ENCODE results near the gene FAM184B.

The FAM184B gene

DNA sequence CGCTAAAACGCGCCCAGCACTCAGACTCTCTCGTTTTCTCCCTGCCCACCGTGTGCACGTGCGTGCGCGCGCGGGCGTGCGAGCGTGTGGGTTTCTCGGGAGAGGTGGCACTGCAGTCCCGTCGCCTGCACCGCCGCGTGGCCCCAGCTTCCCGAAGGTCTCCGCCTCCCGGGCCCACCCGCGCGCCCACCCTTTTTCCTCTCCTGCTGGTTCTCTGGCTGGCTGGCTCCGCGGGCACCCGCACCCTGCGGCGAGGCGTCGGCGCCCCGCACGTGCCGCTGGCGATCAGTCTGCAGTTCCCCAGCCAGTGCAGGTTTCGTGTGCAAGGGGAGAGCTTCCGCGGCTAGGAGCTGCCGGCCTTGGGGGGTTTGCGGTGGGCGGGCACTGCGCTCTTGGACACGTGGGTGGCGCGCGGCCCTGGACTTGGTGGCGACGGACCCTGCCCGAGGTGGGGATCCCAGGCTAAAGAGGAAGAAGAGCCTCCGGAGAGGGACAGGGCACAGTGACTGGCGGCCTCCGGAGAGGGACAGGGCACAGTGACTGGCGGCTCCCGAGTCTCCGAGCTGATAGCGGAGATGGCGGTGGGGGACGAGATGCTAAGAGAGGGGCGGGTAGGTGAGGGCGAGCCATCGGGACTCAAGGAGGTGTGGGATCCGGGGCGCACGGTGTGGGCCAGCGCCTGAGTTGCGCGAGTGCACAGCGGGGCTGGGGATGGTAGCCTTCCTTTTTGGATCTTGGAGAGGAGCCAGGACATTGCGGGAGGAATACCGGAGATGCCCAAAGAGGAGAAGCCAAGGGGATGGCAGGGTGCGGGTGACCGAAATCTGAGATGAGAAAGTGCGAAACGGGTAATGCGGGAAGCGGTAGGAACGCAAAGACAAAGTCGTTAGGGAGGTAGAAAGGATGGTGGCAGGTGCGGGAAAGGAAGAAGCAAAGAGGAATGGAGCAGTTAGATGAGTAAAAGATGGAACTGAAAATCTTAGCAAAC lies at the start of gene FAM184B:
TSS of gene FAM184B (minus strand) at position 322 of the 988 bp plus-strand sequence. CDS start 322 bp downstream, outside the sequence.
- DNase-seq (ENCODE audit: low read depth): no peak

DNA sequence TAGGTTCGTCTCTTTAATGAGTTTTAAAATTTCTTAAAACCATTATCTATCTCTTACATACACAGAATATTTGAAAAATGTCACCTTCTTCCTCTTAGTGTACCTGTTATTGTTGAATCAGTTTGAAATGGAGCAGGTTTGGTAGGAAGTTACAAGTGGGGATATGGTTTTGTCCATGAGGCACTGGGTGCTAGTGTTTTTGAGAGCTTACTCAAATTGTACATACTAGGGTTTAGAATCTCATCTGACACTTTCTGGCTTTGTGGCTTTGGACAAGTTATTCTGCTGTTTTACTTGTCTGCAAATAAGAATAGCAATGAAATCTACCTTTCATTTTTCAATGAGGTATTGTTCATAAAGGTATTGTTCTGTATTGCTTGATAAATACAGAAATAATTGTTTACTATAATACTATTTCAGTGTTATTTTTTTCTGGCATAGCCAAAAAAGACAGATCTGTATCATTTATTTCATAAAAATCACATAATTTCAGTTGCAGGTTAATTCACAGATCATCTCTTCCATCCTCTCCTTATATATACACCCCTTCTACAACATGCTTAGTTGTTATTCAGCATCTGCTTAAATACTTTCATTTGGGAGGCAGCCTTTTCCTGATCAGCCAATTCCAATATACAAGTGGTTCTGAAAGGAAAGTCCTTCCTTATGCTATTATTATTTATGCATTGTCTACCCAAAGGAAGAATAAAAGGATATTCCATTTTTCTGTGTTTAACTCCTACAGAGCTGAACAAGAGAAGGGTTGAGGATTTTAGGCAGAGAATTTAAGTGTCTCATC lies 42.6 kb upstream of the FAM184B start:
- no peak for DNase-seq (ENCODE audit: low read depth)

DNA sequence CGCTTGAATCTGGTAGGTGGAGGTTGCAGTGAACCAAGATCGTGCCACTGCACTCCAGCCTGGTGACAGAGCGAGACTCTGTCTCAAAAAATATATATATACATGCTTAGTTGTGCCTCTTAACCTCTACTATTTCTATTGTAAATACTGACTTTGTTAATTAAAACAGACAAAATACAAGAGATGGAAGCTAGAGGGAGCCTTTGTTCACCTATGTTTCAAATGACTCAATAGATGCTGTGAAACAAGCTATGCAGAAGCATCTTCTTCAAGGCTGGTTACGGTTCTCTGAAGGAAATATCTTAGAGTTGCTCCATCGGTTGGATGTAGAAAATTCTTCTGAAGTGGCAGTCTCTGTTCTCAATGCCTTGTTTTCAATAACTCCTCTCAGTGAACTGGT lies 35.6 kb upstream of the FAM184B start:
- DNase-seq (ENCODE audit: low read depth): no peak

DNA sequence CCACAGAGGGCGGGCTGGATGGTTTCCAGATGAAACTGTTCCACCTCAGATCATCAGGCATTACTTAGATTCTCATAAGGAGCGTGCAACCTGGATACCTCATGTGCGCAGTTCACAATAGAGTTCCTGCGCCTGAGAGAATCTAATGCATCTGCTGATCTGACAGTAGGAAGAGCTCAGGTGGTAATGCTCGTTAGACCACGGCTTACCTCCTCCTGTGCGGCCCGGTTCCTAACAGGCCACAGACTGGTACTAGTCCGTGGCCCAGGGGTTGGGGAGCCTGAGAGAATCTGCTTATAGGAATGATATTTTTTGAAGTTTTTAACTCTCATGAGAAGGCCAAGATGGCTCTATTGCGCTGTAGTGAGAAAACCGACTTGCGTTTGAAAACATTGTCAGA lies 34.7 kb upstream of the FAM184B start:
- DNase-seq (ENCODE audit: low read depth): no peak

DNA sequence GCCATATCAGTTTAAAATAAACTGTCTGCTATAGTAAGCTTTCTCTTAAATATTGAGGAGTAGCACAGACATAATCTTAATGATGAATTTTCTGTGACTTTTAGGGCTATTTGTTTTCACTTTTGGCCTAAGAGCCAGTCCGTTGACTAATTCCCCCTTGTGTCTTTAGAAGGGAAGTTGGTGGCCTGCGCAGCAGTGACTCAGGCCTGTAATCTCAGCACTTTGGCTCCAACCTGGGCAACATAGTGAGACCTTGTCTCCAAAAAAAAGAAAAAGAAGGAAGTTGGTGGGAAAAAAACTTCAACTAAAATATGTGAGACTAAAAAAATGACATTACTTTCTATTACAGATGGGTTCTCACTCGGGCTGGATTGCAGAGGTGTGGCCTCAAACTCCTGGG lies 32.7 kb upstream of the FAM184B start:
- DNase-seq (ENCODE audit: low read depth): no peak

DNA sequence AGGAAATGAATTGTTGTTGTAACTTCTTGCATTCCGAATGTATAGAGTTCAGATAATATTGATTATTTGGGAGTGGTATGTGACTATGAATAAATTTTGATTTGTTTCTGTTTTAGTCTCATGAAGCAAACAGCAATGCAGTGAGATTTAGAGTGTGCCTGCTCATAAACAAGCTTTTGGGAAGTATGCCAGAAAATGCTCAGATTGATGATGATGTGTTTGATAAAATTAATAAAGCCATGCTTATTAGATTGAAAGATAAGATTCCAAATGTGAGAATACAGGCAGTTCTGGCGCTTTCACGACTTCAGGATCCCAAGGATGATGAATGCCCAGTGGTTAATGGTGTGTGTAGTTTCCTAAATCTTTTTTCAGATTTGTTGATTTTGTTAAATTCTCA lies 31.4 kb upstream of the FAM184B start:
- no peak for DNase-seq (ENCODE audit: low read depth)

DNA sequence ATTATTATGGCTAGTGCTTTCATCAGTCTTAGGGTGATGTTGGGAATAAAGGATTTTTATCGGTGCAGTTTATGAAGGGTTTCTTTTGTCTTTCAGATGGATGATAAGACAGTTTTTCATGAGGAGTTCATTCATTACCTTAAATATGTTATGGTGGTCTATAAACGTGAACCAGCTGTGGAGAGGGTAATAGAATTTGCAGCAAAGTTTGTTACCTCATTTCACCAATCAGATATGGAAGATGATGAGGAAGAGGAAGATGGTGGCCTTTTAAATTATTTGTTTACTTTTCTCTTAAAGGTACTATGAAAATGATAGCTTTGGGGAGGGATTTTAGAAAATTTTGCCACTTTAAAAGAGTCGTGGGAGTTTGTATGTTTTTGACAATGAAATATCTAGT lies 30.7 kb upstream of the FAM184B start:
- no peak for DNase-seq (ENCODE audit: low read depth)

DNA sequence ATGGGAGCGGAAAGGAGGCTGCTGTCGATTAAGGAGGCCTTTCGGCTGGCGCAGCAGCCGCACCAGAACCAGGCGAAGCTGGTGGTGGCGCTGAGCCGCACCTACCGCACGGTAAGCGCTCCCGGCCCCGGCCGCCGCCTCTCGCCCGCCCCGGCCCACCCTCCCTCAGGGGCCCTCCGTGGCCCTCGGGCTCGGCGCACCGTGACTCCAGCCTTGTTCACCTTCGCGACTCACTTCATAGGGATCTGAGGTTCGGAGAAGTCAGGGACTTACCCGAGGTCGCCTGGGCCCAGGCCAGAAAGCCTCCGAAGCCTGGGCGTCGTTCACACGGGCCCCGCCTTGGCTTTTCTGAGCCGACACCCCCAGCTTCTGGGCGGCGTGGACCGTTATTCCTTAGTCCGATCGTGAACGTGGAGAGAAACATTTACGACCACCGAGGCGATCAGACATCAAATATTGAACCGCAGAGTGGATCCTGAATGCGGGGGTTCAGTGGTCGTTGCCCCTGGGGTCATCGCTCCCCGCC lies 29.7 kb upstream of the FAM184B start:
- DNase-seq (ENCODE audit: low read depth): no peak

DNA sequence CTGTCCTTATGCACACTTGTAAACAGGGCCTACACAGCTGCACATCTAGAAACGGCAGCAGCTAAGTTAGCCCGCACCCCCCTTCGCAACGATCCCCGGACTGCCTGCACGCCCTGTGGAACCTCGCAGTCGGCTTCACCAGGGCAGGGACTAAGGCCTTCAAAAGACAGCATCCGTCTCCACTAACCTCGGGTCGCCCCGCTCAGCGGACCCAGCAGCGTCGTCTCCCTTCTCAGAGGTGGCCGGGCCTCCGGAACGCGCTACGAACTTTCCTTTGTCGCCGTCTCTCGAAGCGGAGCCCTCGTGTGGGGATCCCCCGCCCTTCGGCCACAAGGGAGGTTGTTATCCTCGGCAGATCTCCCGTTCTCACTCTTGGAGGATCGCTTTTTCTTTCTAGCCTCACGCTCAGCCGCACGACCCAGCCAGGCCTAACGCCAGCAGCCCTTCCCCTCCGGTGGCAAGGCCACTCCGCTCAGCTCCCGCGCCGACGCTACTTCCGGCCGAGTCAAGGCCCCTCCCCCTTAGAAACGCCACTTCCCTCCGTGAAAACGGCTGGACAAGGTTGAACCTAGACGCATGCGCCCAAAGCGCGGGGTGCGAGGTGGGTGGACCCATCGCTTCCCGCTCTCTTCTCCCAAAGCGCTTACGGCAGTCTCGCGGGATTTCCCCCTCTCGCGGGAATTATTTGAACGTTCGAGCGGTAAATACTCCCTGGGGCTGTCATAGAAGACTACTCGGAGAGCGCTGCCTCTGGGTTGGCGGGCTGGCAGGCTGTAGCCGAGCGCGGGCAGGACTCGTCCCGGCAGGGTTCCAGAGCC lies 29.0 kb upstream of the FAM184B start, which contains the start of the genes DCAF16 and NCAPG:
TSS of gene DCAF16 (minus strand) at position 498 of the 818 bp plus-strand sequence. CDS start 6,616 bp downstream, outside the sequence.
TSS of gene NCAPG (plus strand) at position 720 of the 818 bp plus-strand sequence. CDS start 99 bp downstream, outside the sequence.
- DNase-seq (ENCODE audit: low read depth): peak; percentile 99

DNA sequence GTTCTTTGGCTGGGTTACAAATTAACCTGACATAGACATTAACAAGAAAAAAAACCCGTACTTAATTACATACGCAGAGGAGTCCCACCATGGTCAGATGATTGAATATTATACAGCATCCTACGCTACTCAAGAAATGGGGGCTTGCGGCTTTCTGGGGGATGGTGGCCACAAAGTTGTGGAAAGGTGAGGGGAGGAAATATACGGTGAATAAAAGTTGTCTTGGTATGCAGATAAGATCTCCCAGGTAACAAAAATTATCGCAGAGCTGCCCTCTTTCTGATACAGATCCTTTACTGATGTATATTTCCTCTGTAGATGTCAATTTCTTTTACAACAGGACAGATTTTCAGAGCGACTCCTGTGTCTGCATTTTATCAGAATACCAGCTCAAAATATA lies 28.2 kb upstream of the FAM184B start:
- no peak for DNase-seq (ENCODE audit: low read depth)

DNA sequence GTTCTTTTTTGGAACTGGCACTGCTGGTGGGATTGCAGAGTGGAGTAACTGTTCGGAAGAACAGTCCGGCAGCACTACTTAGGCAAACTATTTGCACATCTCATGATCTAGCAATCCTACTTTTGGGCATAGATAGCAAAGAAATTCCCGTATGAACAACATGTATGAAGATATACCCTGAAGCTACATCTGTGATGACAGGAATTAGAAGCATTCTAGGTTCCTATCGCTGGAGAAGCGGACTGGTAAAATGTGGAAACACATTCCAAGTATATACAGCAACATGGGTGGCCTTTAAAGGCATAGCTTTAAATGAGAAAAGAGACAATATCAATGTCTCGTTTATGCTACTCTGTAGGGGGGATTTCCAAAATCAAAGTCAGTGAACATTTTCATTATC lies 26.0 kb upstream of the FAM184B start:
- no peak for DNase-seq (ENCODE audit: low read depth)

DNA sequence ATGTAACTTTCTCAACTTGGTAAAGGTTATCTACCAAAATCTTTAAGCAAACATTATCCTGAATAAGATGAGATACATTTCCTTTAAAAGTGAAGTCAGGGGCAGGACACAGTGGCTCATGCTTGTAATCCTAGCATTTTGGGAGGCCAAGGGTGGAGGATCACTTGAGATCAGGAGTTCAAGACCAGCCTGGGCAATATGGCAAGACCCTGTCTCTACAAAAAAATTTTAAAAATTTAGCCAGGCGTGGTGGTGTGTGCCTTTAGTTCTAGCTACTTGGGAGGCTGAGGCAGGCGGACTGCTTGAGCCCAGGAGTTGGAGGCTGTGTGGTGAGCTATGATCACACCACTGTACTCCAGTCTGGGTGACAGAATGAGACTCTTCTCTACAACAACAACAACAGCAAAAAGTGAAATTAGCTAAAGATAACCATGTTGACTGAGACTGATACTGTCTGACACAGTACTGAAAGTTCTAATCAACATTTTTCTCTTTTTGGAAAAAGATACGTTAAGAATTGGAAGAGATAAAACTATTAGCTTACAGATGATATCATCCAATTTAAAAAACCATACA lies 24.2 kb upstream of the FAM184B start:
- DNase-seq (ENCODE audit: low read depth): no peak

DNA sequence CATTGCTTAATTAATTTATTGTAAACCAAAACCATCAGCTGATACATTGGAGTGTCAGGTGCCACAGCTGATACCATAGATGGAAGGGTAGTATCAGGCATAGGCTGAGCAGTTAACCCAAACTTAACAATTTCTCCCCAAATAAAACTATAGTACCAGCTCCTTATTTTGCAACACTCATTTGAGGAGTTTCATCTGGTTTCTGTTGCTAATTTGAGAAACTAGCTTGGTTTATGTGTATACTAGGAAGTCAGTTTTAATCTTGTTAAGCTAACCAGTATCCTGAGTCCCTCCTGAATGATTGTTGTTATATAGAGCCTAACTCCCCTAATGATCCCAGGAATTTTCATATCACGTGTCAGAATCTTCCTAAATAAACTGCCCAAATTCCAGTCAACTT lies 16.4 kb upstream of the FAM184B start:
- DNase-seq (ENCODE audit: low read depth): no peak

DNA sequence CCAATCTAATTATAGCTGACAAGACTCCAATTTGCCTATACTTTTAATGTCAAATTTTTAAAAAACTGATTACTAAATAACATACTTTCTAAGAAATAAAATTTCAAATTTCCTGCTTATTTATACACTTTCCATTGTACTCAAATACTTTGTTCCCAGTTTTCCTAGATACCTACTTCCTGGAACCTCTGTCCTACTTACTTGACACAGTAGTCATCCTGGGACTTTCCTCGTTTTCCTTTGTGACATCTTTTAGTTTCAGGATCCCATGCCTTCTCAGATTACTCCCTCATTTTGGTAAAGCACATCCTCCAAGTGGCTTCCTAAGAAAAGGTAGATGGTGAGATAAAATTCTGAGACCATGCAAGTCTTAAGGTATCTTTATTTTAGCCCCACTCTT lies 13.3 kb upstream of the FAM184B start:
- no peak for DNase-seq (ENCODE audit: low read depth)

DNA sequence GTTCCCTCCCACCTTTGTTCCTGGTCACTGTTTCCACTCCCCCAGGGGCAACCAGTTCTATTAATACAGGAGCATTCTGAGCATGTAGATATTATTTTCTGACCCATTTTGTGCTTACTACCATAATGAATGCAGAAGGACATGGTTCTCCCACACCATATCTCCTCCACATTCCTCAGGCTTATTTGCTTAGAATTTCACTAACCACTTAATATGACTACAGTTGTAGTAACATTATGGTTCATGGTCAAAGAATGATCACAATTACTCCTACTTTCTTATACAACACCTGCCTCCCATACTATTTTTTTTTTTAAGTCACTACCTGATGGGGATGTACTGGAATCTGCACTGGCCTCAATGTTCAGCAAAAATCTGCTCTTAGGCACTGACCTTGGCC lies 7.5 kb upstream of the FAM184B start:
- DNase-seq (ENCODE audit: low read depth): no peak

DNA sequence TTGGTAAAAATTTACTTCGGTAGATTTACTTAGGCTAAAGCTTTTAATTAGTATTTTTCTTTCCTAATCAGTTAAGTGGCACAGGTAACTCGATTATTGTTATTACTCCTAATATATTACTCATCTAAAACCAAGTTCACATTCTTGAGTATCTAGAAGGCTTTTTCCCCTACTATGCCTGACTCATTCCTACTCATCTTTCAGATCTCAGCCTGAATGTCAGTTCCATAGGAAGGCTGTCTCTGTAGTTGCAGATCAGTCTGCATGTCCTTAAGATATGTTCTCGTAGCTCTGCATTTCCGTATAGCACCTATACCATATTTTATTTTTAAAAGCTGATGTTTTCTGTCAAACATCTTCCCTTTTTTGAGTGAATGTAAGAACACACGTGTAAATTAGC lies 5.9 kb upstream of the FAM184B start:
- DNase-seq (ENCODE audit: low read depth): no peak

DNA sequence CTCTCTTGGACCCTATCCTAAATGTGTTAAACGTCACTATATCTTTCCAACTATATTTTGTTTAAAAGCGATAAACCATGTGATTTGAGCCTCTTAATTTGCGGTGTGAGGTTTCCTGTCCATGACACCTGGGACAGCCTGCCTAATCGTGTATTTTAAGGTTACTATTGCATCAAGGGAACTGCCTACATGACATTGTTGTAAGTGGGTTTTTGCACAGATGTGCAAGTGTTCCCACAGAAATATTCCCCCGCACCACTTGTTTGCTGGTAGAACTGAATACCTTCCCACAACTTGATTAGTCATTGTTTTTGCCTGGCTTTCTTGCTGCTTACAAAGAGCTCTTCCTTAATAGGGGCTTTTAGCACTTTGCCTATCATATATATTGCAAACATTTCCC lies 5.1 kb upstream of the FAM184B start:
- no peak for DNase-seq (ENCODE audit: low read depth)

DNA sequence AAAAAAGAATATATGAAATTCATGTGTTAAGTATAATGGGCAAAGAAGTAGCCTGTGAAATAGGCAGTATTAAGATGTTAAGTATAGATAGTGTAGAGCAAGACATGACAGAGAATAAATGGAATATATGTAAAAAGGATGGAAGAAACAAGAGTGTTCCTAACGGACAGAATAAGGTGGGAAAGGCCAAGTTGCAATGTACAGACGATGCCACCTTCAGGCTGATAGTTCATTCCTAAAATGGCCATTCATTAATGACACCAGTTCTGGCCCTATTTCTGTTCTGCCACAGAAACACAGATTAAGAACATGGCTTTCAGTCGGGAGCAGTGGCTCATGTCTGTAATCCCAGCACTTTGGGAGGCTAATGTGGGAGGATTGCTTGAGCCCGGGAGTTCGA lies 4.4 kb upstream of the FAM184B start:
- DNase-seq (ENCODE audit: low read depth): no peak

DNA sequence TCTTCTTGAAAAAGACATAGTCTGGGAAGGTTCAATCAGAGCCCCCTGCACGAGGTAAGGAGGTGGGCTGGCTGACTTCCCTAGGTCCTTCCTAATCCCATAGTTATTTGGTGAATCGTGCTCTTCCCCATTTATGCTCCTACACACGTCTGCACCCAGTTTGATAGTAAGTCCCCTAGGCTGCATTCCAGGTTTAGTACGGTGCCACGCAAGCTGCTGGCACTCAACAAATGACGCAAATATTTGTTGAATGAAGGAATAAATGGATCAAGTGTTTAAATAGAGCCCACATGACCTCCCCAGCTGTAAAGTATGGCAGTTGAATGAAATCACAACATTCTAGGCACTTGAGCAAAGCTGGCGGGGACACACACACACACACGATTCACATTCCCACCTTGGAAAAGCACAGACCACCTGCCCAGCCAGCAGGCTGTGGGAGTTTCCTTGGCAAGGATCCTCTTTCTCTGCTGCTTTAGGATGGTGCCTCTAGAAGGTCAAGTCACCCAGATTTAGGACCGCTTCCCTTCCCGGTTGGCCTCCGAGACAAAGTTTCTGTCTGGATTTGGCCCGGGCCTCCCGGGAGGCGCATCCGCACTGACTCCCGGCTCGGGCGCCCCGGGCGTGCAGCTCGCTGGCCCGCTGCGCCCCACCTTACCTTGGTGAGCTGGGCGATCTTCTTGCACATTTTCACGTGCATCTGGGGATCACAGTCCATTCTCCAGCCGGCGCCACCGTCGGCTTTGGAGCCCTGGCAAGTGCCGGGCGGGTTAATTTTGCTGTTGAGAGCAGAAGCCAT lies 721 bp downstream of the FAM184B start:
- no peak for DNase-seq (ENCODE audit: low read depth)

DNA sequence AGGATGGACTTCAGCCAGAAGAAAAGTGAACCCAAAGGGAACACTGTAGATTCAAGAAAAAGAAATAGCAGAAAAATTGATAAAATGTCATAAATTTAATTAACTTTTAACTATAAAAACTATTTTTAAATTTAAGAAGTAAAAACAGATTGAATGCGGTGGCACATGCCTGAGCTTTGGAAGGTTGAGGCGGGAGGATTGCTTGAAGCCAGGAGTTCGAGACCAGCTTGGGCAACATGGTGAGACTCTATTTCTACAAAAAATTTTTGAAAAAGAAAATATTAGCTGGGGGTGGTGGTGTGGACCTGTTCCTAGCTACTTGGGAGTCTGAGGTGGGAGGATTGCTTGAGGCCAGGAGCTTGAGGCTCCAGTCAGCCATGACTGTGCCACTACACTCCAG lies 3.0 kb downstream of the FAM184B start:
- DNase-seq (ENCODE audit: low read depth): no peak

Measured in stimulated activated CD8-positive, alpha-beta memory T cell treated with anti-CD3 and anti-CD28 coated beads, Interleukin-12 subunit alpha, Interleukin-12 subunit beta, amount 100 ng/mL, for 1 hour (primary cell).